Stimulated activated CD4-positive, alpha-beta T cell treated with anti-CD3 and anti-CD28 coated beads, Interleukin-15, amount 100 ng/mL, for 1 hour (primary cell): ENCODE results near the gene TYW1.
"Not testable (repeated sequence)": the region's sequence is repeated elsewhere in the genome, so short reads cannot be mapped to it uniquely, and the experiment has no call there.

Experiments used
- DNase-seq, 2 donors: peaks; one replicate each; pipeline ENCODE4 v3.0.0-alpha.2; 2020; ENCODE audit warnings: low read depth in 1 of 2, low spot score in 1 of 2

TYW1 gene

GRCh38 chr7:67114483-67115246, 118.0 kb downstream of the TYW1 start:
- not testable (repeated sequence) for DNase-seq

- DNase-seq: not testable (repeated sequence)
Observed at GRCh38 chr7:67120491-67120890, 123.9 kb downstream of the TYW1 start.

DNA sequence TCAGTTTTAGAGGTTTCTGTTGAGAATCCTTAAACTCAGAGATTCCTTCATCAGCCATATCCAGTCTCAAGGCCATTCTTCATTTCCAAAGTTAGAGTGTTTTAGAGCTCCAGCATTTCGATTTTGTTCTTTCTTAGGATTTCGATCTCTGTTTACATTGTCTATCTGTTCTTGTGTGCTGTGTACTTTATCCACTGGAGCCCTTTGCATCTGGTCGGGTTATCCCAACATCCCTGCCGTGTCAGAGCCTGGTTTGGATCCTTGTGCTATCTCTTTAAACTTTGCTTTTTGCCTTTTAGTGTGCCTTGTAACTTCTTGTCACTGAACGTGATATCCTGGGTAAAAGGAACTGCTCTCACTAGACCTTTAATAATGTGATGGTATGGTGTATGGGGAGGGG, 131.6 kb downstream of the TYW1 start:
- not testable (repeated sequence) for DNase-seq

DNA sequence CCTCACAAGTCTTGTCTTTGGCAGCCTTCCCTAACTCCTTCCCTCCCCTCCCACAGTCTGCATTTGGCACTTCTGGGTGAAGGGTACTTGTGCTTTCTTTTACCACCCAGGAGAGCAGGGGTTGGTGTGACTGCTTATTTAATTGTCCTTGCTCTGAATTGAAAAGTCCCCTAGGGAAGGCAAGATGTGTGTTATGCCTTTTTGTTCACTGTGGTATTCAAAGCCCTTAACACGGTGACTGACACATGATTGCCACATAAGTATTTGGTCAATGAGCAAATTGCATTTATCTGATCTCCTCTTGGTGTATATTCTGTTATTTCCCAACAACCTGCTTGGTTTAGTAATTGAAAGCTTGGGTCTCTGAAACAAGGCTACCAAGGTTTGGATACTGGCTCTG, 134.1 kb downstream of the TYW1 start:
- not testable (repeated sequence) for DNase-seq

- DNase-seq: not testable (repeated sequence)
Observed at GRCh38 chr7:67134912-67135311, 138.3 kb downstream of the TYW1 start.

- DNase-seq: not testable (repeated sequence)
Observed at GRCh38 chr7:67135617-67136486, 139.2 kb downstream of the TYW1 start.

GRCh38 chr7:67137489-67137888, 140.9 kb downstream of the TYW1 start:
- not testable (repeated sequence) for DNase-seq

GRCh38 chr7:67139876-67140275, 143.2 kb downstream of the TYW1 start:
- DNase-seq: not testable (repeated sequence)

GRCh38 chr7:67141001-67141400, 144.4 kb downstream of the TYW1 start:
- DNase-seq: not testable (repeated sequence)

DNA sequence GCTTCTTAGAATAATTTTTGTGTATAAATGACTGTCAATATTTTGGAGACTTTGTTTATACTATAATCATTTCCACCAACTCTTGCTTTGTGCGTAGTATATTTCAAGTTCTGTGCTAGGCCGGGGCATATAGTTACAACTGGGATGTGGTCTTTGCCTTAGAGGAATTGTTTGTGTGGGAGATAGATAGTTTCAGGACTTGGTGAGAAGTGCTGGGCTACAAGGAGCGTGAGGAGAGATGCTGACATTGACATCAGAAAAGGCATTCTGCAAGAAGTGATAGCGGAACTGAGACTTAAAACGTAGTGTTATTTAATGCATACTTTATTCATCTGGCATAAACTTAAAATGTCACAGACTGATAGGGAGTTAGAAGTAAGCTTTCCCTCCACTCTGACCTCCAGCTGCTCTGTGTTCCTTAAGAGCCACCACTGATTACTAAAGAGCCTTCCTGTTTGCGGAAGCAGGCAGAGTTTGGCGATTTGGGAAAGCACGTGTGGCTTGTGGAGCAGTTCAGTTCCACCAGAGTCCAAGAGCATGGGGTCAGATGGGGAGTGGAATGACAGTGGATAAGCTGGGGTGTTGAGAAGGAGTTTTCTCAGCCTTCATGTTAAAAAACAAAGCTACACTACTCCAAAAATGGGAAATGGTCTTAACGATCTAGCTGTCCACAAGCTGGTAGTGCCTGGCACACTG, 146.6 kb downstream of the TYW1 start:
- DNase-seq: not testable (repeated sequence)

DNA sequence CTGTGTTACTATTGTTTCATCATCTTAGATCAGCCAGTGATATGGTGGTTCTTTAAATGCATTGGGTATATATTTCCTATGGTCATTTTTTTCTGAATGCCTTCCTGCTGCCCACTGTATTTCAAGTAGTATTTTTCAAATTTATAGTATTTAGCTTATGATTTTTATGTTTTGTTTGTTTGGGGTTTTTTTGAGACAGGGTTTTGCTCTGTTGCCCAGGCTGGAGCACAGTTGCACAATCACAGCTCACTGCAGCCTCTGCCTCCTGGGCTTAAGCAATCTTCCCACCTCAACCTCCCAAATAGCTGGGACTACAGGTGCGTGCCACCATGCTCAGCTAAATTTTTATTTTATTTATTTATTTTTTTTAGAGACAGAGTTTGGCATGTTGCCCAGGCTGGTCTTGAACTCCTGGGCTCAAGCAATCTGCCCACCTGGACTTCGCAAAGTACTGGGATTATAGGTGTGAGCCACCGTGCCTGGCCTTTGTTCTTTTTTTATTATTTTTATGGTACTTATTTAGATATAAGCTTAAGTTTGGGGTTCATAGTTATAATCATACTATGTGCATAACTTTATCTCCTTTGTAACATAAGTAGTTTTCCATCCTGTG, 149.1 kb downstream of the TYW1 start:
- DNase-seq: not testable (repeated sequence)

GRCh38 chr7:67149131-67149530, 152.5 kb downstream of the TYW1 start:
- not testable (repeated sequence) for DNase-seq

- not testable (repeated sequence) for DNase-seq
Observed at GRCh38 chr7:67154374-67154773, 157.7 kb downstream of the TYW1 start.

- not testable (repeated sequence) for DNase-seq
Observed at GRCh38 chr7:67156064-67156463, 159.4 kb downstream of the TYW1 start.

- DNase-seq: peak in 1 of 2 donors; percentile 3
Observed at GRCh38 chr7:67163285-67163684, 166.7 kb downstream of the TYW1 start.

DNA sequence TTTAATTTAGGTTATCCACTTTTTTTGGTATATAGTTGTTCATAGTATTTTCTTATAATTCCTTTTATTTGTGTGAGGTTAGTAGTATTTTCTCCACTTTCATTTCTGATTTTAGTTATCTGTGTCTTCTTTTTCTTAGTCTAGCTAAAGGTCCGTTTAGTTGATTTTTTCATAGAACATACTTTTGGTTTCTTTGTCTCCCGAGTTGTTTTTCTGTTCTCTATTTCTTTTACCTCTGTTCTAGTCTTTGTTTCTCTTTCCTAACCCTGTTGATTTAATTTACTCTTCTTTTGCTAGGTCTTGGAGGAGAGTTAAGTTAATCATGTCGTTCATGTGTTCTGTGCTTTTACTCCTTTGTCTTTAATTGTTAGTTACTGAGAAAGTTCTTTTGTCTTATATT, 174.5 kb downstream of the TYW1 start:
- not testable (repeated sequence) for DNase-seq

GRCh38 chr7:67176730-67177129, 180.1 kb downstream of the TYW1 start:
- not testable (repeated sequence) for DNase-seq

- DNase-seq: not testable (repeated sequence)
Observed at GRCh38 chr7:67178915-67179688, 182.5 kb downstream of the TYW1 start.

DNA sequence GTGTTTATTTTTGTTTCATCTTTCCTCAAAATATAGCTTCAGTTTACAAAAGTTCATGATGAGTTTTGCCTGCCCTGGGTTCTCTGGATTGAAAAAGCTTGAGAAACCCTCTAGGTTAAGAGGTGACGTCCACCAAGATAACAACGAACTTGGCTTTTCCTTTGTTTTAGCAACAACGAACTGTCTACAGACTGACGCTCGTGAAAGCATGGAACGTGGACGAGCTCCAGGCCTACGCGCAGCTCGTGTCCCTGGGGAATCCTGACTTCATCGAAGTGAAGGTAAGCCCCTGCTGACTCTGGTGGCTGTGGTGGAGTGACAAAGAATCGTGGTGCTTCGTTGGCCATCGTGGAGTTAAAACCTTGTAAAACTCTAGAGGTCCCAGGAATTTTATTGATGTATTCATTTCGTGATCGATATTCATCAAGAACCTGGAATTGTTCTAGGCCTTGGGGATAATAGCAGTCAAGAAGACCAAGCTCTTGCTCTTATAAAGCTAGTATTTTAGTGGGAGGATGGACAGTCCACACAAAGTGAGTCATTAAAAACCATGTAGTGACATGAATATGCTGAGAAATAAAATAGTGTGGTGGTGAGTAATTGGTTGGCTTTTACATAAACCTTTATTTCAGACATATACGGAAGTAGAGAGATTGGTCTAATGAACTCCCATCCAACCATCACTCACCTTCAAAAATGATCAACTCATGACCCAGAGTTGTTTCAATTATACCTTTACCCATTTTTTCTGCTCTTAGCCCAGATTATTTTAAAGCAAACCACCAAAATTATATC, 186.5 kb downstream of the TYW1 start:
- not testable (repeated sequence) for DNase-seq
